GM21619 (cell line): ENCODE measurements around the gene CYFIP1.

Experiments
- ATAC-seq: cut with Tn5 transposase; IDR thresholded peaks from one replicate; pipeline ENCODE4 v1.9.1; 2021; ENCODE audit not compliant: unreplicated experiment

CYFIP1 gene

DNA sequence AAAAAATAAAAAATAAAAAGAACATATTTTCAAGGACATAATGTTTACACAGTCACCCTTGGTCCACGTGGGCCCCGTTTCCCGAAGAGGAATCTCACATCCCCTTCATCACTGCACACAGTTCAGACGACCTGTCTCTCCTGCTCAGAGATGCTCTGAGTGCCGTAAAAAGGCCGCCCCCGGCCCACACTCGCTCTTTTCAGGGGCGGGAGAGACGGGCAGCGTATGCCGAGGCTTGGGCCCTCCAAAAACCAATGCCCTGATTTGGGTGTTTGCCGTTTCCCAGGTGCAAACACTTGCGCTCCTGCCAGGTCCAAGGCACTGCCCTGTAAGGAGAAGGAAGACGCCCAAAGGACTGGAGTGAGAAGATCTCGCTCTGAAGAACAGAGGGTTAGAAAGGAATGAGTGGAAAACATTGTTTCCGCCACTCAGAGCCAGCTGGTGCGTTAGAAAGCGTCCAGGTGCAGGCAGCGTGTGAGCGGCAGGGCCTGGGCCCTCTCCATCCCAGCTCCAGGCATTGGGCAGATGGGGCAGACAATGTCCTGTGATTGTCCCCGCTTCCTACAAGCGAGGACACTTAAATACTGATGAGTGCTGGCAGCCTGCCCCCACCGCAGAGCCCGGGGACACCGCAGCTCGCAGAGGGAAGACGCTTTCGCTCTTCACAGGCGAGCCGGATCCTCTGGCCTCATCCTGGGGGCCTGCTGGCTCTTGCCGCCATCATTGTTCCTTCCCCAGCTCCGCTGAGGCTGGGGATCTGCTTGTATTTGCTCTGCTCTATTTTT, 88.5 kb downstream of the CYFIP1 start:
- no peak for ATAC-seq

DNA sequence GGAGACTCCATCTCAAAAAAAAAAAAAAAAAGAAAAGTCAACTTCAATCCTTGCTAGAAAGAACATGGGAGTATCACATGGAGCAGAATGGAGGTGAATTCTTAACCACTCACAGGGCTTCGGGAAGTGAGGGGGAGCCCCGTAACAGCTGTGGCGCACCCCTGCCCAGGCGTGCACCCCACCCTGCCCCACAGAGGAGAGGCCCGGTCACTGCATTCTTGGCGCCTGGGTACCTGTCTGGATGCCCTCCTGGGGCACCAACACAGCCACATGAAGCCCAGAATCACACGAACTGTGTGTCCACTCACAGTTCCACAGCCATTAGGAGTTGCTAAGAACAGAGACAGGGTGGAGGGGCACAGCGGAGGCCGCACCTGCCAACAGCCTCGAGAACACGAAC, 89.9 kb downstream of the CYFIP1 start:
- no peak for ATAC-seq

DNA sequence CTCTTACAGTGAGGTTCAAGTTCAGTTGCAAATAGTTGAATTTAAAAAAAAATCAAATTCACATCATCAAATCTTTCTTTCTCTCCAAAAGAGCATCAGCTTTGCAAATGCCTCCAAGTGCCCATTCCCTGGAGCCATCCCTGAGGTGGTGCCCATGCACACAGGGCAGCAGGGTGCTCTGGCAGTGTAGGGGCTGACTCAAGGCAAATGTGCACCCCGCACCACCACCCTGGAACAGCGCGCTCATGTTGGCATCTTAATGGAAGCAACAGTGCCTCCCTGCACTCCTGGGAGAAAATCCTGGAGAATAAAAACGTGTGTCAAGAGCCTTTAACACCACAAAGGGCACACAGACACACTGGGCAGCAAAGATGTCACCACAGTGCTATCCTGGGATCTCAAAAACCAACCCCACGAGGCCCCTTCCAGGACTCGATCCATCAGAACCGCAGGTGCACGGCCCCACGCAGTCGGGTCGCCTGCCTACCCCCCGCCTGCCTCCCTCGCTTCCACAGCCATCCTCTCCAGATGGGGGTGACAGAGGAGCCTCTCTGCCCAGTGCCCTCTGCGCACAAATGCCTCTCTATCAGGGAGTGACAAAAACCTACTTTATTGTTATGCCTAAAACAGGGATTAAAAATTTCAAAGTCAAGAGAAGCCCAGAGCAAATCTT, 90.9 kb downstream of the CYFIP1 start:
- no peak for ATAC-seq

DNA sequence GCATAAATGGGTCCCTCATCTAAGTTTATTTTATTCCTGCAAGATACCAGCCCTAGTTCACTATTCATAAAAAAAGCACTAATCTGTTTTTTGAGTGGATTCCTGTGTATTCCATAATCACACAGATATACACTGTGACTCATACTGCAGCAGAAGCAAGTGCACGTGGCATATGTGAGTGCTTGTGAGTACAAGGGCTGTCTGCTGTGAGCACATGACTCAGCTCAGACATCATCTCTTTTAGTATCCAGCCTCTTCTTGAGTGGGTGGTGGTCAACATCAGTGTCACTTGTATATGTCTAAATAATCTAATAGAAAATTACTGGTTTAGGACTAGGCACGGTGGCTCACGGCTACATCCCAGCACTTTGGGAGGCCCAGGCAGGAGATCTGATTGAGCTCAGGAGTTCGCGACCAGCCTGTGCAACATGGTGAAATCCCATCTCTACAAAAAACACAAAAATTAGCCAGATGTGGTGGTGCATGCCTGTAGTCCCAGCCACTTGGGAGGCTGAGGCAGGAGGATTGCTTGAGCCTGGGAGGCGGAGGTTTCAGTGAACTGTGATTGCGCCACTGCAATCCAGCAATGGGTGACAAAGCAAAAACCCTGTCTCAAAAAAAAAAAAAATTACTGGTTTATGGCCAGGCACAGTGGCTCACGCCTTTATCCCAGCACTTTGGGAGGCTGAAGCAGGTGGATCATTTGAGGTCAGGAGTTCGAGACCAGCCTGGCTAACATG, 91.9 kb downstream of the CYFIP1 start:
- no peak for ATAC-seq

- ATAC-seq = no peak
Measured at GRCh38 chr15:22887157-22887951, 92.8 kb downstream of the CYFIP1 start.

DNA sequence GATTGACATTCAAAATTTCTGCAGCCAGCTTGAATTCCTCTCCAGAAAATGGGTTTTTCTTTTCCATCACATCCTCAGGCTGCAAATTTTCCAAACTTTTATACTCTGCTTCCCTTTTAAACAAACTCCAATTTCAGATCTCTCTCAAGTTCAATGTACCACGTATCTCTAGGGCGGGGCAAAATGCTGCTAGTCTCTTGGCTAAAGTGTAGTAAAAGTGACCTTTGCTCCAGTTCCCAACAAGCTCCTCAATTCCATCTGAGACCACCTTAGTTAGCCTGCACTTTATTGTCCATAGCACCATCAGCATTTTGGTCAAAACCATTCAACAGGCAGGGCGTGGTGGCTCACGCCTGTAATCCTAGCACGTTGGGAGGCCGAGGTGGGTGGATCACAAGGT, 95.0 kb downstream of the CYFIP1 start:
- ATAC-seq = no peak

- no peak for ATAC-seq
Measured at GRCh38 chr15:22884344-22884743, 95.8 kb downstream of the CYFIP1 start.

GRCh38 chr15:22883196-22883595, 97.0 kb downstream of the CYFIP1 start:
- ATAC-seq = no peak

- no peak for ATAC-seq
Measured at GRCh38 chr15:22881739-22882440, 98.3 kb downstream of the CYFIP1 start.

DNA sequence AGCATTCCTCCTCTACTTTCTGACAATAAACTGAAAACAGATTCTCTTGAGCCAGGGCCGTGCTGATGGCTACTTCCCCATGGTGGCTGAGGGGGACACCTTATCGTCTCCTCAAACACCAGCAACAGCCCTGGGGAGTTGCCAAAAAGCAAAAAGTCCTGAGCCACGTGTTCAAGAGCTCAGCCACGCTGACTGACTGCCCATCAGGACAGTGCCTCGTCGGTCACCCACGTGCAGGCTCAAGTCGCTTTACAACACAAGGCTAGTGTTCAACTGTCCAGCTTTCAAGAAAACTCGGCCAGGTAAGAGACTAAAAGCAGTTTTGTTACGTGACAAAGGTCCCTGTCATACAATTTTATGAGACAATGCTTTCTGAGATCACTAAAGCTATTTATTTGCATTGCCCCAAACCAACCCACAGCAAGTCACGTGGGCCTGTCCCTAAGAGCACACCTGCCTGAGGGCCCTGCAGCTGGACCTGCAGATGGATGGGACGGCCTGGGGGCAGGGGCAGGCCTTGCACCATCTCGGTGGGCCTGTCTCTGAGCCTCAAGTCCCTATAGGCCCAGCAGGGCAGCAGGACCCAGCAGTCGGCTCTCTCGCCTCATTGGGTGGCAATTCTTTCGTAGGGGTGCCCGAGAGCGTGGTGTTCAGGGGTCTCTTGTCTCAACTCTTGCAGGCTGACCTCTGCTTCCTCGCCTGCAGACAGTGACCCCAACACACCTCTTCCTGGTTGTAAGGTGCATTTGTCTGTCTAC, 99.0 kb downstream of the CYFIP1 start:
- ATAC-seq = no peak

DNA sequence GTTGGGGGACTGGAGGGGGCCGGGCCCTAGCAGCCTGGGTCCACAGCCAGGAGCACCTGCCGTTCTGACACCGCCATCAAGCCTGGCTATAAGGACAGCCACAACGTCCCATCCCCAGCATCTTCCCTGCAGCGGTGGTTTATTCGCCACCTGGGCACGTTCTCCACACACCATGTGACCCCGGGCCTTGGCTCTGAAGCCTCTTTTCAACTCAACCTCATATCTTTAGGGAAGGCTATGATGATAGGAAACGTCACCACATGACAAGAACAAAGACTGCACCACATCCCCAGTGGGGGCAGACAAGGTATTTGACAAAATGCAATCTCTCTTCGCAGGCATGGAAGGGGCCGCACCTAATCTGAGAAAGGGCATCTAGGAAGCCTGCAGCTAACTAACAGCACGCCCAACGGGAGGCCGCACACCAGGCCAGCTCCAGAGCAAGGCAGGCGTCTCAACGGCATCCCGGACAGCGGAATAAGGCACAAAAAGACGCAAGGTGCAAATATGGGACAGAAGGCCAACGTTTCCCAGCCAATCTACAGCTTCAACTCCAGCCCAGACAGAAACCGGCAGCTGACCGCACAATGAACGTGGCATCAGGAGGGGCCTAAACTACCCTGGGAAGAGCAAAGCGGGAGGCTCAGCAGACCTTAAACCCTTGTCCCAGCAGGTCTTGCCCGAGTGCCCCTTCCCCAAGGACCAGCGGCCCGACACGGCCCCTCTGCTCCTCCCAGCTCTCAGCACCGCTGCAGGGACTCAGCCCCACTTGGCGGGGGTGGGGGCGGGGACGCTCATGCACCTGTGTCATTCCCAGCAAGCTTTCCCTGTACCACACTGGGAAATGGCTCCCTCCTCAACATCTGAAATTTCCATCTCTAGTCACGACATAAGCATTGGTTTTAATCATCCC, 99.8 kb downstream of the CYFIP1 start:
- ATAC-seq = no peak

- ATAC-seq = no peak
Measured at GRCh38 chr15:22878103-22878502, 102.1 kb downstream of the CYFIP1 start.

DNA sequence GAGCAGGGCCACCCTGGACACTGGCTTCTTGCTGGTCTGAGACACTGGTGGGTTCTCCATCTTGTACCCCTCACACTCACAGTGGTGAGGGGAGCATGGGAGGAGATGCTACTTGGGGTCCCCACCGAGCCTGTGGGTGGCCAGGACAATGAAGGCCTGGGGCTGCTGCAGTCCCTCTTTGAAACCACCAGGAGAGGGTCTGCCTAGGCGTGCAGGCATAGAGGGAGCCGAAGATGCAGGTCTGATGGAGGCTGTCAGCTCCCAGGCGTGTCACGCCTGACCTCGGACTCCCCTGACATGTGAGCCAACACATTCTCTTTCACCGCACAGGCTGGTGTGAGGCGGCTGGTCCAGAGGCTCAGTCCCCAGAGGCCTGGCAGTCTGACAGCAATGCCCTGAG, 102.6 kb downstream of the CYFIP1 start:
- no peak for ATAC-seq

DNA sequence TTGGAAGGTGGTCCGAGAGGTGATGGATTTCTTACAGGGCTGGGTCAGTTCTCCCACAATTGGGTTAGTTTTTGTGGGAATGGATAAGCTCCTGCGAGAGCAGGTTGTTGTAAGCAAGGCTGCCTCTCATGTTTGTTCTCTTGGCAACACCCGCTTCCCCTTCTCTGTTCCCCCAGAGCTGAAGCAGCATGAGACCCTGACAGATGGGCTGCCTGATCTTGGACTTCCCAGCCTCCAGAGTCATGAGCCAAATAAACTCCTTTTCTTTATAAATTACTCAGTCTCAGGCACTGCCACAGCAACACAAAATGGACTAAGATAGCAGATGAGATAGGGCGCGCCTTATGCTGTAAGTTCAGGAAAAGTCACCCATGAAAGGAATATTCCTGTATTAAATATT, 103.1 kb downstream of the CYFIP1 start:
- ATAC-seq = no peak

GRCh38 chr15:22874966-22875365, 105.2 kb downstream of the CYFIP1 start:
- ATAC-seq = no peak

- no peak for ATAC-seq
Measured at GRCh38 chr15:22874256-22874655, 105.9 kb downstream of the CYFIP1 start.

DNA sequence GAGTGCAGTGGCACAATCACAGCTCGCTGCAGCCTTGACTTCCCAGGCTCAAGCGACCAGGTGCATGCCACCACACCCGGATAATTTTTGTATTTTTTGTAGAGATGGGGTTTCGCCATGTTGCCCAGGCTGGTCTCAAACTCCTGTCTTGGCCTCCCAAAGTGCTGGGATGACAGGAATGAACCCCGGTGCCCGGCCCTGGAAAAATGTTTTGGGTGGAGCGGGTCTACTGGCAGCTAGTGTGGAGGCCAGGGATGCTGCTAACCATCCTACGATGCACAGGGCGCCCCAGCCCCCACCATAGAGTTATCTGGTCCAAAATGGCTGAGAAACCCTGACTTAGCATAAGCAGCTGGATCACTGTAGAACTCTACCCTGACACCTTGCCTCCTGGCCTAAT, 106.3 kb downstream of the CYFIP1 start:
- ATAC-seq = no peak

DNA sequence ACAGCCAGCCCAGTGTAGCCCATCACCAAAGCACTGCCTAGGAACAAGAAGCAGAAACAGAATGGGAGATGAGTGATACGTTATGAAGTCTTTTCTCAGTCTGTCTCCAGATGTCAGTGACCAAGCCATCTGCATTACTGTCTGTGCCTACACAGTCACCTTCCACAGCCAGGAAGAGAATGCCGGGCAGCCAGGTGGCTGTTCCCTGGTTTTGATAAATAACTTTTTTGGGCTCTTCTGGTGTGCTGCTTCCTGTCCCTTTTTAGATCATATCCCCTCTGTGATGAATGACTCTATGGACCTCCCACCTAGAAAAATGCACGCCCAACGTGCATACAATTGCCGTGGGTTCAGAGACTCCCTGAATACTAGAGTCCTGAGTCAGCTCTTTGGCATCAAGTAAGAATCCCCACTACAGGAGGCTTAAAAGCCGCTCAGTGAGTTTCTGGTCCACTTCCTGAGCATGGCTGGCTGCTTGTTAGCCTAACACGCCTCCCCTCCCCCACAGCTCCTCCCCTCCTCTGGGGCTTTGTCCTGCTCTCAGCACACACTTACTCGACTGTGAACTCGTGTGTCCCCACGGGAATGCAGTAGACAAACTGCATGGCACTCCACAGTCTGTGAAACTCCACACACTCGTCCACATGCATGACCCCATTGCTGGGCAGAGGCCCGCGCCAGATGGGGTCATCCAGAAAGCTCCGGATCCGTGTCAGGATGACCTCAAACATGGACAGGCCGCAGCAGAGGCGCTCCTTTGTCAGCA, 107.0 kb downstream of the CYFIP1 start:
- ATAC-seq = no peak
